ENCODE measurements around the gene CPTP.
"Not testable (repeated sequence)": the region's sequence is repeated elsewhere in the genome, so short reads cannot be mapped to it uniquely, and the experiment has no call there.

The CPTP gene

DNA sequence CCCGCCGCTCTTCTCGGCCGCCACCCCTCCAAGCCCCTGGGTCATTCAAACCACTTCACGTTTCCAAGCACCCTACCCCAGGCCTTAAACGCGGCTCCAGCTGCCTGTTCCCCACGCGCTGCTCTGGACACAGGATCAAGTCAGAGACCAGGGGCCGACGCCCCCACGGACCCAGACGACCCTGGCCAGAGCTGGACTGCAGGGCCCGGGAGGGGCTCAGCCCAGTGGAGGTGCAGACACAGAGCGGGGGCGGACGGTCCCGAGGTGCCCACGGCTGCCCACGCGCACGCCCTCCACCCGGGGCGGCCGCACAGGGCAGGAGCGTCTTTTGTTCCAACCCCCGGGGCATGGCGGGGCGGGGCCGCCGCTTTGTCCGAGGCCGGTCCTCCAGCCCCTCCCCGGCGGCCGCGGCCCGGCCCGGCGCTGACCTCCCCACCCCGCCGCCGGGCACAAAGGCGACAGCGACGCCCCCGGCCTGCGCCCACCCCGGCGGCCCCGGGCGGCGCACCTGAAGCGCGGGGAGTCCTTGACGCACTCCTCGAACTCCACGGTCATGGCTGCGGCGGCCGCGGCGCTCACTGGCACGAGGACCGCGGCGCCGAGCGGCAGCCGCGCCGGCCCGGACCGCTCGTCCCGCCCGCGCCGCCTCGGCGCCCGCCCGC, 17.2 kb upstream of the CPTP start:
- no peak for DNase-seq

DNA sequence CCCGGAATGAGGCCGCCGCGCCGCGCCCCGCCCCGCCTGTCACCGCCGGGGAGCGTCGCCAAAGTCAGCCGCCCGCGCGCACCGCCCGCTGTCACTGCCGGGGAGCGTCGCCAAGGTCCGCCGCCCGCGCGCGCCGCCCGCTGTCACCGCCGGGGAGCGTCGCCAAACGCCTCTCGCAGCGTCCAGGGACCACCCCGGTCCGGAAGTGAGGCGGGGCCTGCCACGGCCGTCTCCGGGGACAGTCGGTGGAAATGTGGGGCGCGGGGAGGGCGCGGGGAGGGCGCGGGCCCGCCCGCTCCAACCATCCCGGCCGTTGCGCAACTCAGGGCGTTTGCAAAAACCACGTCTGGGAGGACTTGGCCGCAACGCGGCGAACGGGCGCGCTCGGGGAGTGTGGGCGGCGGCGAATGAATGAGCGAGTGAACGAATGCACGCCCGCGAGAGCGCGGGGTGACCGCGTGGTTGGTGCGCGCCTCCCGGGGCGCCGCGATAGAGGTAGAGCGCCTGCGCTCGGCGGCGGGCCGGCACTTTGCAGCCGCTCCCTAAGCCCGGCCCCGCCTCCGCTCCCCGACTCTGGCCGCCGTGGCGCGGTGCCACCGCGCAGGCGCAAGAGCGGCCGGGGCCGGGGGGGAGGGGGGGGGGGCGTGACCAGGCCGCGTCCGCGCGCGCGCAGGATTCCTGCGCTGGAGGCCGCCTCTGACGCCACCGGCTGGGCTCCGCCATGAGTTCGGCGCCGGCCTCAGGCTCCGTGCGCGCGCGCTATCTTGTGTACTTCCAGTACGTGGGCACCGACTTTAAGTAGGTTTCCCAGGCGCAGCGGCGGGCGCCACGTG, 16.5 kb upstream of the CPTP start, which contains the start of the genes ACAP3 and PUSL1:
TSS of gene ACAP3 (minus strand) at position 8 of the 833 bp plus-strand sequence. CDS start 115 bp downstream, outside the sequence.
TSS of gene PUSL1 (plus strand) at position 675 of the 833 bp plus-strand sequence. CDS start at position 722, 47 bp downstream.
- DNase-seq, result peak; percentile 86

DNA sequence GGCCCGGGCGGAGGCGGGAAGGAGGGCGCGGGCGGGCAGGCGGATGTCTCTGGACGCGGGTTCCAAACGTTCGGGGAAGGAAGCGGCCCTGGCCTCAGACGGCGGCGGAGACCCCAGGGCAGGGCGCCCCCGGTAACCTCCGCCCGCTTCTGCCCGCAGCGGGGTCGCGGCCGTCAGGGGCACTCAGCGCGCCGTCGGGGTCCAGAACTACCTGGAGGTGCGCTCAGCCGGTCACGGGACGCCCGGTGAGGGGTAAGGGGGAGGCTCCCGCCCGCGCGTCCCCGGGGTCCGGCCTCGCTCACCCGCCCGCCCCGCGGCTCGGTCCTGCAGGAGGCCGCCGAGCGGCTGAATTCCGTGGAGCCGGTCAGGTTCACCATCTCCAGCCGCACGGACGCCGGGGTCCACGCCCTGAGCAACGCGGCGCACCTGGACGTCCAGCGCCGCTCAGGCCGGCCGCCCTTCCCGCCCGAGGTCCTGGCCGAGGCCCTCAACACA, 15.8 kb upstream of the CPTP start:
- DNase-seq, result no peak

DNA sequence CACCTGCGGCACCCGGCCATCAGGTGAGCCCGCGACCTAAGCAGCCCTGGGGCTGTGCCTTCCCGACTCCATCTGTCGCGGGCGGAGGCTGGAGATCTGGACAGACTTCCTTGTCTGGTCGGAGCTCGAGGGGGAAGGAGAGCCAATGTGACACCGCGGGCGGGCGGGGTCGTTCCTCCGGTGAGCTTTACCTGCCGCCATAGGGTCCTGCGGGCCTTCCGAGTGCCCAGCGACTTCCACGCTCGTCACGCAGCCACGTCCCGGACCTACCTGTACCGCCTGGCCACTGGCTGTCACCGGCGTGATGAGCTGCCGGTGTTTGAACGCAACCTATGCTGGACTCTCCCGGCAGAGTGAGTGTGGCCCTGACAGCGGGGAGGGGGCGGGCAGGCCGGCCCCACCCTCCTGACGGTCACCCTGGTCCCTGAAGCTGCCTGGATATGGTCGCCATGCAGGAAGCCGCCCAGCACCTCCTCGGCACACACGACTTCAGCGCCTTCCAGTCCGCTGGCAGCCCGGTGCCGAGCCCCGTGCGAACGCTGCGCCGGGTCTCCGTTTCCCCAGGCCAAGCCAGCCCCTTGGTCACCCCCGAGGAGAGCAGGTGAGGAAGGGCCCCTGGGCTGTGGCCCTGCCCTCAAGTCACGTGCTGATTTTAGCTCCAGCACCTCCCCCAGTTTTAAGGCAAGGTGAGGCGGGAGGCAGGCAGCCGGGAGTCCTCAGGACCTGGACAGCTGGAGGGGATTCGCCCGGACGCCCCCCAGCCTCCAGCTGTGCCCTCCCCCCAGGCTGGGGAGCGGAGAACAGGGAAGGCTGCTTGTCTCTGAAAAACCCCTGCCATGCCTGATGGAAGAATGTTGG, 15.1 kb upstream of the CPTP start:
- no peak for DNase-seq

DNA sequence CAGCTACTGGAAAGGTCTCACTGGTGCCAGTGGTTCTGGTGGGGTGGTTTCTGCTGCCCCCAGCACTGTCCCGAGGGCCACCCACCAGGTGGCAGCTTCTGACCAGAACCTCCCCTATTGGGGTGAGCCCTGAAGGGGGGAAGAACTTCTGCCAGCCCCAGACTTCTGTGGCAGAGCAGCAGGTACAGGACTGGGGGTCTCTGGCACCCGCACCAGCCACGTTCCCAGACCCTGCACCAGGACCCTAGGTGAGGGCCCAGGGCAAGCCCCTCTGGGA, 14.6 kb upstream of the CPTP start:
- DNase-seq, result no peak

DNA sequence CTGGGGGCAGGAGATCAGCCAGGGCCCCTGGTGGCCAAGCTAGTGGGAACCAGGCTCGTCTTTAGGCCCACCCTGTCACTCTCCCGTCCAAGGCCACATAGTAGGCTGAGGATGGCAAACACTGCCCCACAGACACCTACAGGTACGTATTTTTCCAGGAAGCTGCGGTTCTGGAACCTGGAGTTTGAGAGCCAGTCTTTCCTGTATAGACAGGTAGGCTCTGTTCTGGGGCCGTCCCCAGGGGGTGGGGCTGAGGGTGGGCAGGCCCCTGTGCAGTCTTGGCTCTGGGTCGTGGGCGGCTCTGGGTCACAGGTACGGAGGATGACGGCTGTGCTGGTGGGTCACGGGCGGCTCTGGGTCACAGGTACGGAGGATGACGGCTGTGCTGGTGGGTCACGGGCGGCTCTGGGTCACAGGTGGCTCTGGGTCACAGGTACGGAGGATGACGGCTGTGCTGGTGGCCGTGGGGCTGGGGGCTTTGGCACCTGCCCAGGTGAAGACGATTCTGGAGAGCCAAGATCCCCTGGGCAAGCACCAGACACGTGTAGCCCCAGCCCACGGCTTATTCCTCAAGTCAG, 14.0 kb upstream of the CPTP start:
- no peak for DNase-seq

DNA sequence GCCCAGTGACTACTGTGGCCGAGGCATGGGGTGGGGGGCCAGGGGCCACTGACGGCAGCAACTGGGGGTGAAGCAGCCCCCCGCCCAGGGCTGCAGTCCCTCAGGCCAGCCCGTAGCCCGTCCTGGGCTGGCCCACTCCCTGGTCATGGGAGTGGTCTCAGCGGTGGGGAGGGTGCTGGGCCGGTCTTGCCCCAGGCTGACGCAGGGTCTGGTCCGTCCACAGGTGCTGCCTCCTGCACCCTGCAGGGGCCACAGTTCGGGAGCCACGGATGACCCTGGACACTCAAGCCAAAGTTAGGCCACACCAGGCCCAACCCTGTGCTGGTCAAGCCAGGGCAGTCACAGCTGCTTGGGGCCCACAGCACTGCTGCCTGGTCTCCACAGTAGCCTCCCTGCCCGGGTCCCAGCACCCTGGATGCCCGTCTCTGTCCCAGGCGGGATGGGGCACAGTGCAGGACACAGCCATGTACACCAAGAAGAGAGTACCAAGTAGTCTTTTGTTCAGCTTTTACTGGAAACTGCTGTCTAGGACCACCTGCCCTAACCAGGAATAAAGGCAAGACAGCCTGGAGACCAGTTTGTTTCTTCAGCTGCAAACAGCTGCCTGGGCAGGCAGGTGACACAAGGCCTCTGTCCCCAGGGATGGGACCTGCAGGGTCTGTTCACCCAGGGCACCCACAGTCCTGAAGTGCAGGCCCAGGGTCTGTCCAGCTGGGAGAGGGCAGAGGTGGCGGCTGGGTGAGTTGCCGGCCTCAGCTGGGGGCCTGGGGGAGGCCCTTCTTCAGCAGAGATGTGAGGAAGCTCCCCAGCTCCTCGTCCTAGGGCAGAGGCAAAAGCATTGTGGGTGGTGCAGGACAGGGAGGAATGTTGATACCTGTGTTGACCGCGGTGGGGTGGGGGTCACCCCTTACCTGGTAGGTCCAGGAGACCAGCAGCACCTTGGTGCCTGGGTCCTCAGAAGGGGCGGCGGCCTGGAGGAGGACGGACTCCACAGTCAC, 13.2 kb upstream of the CPTP start:
- no peak for DNase-seq

DNA sequence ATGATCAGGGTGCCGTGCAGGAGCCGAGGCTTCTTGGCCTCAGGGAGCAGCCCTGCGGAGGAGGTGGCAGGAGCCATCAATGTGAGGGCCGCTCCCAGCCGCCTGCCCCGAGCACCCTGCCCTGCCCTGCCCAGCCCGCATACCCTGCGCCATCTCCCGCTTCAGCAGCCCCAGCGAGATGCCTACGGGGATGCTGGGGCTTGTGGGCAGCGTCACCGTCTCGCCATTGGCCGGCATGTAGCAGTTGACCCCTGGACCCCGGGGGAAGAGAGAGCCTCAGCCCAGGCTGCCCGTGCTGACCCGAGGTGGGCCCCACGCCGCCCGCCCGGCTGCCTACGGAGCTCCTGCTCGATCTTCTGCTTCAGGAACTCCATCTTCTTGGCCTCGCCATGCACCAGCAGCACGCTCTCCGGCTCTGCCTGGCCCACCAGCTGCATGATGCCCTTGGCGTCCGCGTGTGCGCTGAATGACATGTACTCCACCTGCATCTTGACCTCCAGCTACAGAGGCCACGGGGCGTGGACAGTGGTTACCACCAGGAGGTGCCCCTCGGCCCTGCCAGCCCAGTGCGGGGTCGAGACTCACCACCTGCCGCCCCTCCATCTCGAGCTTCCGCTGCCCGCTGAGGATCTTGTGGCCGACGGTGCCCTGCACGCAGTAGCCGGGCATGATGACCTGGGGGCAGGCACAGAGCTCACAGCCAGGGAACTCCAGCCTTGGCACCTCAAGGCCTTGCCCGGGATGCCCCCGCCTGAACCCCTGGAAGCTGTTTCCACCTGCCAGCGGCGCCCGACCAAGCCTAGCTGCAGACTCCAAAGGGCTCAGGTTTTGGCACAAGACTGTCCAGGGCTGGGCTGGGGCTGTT, 11.9 kb upstream of the CPTP start:
- no peak for DNase-seq

DNA sequence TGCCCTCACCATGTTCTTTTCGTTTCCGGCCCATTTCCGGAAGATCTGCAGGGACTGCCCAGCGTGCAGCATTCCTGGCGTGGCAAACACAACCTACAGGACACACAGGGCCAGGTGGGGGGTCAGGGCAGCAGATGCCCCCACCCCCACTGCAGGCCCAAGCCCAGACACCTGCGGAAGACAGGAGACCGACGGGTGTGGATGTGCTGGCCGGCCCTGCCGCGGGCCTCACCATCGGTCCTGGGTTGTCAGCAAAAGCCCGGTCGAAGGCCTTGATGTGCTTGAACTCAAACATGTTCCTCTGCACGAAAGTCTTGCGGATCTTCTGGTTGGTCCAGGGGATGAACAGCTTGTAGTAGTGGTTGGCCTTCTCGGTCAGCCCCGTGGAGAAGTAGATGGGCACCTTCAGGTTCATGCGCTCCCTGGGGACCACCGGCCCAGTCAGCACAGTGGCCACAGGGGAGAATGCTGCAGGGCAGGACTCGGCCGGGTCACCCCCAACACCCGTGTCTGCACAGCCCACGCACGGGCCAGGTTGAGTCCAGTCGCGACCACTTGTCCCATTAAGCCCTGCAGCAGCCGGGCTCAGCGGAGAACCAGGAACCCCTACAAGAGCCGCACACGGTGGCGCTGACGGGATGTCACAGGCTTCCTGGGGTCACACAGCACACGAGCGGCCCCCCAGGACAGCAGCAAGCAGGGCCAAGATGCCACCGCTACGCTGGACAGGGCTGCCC, 10.9 kb upstream of the CPTP start:
- DNase-seq, result no peak

DNA sequence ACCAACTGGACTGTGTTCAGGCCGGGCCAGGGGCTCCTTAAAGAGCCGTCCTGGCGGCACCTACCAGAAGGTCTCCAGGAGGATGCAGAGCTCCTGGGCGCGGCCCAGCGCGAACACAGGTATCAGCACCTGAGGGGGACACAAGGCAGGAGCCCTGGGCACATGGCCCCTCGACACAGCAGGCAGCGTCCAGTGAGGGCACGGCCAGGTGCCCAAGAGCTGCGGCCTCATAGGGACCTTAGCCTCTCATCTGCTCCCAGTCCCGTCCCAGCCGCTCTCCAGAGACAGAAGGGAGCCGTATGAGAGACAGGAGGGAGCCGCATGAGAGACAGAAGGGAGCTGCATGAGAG, 10.4 kb upstream of the CPTP start:
- no peak for DNase-seq

DNA sequence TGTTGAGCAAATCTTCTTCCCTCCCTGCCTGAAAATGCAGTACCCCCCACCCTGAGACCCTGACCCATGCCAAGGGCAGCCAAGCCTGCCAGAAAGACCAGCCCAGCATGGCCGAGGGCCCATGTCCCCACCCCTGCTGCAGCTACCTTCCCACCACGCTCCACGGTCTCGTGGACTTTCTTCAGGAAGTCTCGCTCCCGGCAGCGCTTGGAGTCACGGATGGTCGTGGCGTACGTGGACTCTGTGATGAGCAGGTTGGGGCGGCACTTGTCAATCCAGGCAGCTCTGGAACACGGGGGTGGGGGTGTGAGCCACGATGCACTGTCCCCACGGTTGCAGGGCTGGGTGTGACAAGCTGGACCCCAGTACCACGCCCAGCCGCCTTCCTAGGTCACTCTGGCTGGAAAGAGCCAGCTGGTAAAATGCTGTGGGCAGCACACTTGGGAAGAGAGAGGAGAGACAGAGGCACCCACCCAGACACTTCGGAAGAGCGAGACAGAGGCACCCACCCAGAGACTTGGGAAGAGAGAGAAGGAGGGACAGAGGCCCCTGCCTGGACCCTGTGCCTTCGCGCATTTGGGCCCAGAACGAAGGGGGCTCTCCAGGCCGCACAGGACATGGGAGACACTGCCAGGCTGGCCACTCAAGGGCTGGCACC, 9.8 kb upstream of the CPTP start:
- no peak for DNase-seq

DNA sequence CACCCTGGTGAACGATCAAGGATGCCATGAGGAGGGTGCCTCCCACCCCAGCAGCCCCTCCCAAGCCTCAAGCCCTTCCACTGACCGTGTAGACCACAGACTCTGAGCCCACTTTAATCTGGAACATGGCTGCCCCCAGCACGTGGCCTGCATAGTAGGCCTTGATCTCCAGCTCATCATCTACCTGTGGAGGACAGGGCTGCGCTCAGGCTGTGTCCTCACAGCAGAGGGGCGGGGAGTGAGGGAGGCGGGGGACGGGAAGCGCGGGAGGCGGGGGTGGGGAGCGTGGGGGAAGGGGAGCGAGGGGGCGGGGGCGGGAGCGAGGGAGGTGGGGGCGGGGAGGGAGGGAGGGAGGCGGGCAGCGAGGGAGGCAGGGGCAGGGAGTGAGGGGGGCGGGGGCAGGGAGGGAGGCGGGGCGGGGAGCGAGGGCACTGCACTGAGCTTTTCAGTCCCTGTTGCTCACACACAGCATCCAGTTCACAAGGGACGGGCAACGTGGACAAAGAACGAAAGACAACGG, 9.1 kb upstream of the CPTP start:
- DNase-seq, result no peak

DNA sequence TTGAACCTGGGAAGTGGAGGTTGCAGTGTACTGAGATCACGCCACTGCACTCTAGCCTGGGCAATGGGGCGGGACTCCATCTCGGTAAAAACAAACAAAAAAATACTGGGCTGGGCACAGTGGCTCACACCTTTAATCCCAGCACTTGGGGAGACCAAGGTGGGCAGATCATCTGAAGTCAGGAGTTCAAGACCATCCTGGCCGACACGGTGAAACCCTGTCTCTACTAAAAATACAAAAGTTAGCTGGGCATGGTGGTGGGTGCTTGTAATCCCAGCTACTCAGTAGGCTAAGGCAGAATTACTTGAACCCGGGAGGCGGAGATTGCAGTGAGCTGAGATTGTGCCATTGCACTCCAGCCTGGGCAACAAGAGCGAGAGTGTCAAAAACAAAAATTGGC, 8.4 kb upstream of the CPTP start:
- not testable (repeated sequence) for DNase-seq

DNA sequence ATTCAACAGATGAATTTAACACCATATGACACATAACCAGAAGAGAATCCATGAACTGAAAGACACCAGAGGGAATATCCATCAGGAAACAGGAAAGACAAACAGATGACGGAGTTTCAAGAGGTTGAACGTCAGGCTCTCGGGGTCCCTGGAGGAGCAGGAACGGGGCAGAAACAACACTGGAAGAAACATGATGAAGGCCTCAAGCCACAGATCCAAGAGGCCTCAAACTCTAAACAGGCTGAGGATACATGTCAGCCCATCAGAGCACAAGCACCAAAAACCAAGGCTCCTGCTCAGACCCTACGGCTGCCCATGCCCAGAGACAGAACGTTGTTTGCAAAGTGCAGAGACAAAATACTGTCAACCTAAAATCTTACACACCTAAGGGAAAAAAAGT, 7.2 kb upstream of the CPTP start:
- no peak for DNase-seq

DNA sequence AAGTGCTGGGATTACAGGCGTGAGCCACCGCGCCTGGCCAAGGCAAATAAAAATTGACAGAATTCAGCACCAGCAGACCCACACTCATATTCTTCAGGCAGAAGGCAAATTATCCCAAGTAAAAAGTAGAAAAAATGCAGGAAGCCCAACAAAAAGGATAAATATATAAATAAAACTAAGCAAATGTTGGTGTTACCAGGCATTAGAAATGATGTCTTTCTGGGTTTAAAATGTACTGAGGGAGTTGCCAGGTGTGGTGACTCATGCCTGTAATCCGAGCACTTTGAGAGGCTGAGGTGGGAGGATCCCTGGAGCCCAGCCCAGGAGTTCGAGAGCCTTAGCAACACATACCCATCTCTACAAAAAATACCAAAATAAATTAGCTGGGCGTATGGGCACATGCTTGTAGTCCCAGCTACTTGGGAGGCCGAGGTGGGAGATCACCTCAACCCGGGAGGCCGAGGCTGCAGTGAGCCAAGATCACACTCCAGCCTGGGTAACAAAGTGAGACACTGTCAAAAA, 6.4 kb upstream of the CPTP start:
- no peak for DNase-seq

DNA sequence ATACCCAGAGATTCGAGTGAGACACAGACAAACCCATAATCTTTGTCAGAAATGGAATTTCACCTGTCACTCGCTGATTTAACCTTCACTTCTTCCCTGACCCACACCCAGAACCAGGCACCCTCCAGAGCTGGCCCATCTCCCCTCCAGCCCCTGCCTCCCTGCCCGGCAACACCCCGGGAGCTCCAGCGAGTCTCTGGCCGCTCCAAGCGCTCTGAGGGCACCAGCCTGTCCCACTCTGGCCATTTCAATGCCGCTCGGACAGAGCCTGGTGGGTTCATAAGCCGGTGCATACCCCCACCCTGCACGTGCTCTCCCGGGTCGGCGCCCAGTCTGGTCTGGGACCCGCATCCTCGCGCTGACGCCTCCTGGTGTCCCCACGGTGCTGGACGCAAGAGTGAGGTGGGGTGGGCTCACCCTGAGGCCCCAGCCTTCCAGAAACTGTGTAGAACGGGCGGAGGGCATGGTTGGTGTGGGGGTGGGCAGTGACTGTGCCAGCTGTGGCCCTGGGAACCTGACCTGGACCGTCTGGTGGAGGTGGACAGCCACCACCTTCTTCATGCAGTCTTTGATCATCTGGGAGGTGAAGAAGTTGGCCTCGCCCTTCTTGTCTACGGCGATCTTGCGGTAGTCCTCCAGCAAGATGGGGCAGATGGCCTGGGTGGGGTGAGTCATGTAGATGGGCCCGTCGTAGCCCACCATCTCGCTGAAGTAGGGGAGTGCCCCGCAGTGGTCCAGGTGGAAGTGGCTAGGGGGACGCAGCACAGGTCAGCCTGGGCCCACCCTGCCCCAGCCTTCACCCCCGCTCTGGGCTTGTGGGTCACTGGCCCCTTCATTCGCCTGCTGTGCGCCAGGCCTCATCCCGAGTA, 5.6 kb upstream of the CPTP start:
- no peak for DNase-seq

DNA sequence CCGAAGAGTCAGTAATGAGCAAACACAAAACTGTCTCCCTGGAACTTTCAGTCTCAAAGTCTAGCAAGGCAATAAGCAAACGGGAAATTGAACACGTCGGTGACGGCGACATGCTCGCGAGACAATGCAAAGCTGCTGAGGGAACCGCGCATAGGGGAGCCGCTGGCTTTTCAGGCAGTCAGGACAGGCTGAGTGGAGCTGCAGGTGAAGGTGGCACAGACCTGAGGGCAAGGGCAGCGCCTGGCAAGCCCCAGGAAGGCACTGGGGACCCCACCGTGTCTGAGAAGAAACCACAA, 5.0 kb upstream of the CPTP start:
- no peak for DNase-seq
